ENCODE data around the gene C10orf95.

DNA sequence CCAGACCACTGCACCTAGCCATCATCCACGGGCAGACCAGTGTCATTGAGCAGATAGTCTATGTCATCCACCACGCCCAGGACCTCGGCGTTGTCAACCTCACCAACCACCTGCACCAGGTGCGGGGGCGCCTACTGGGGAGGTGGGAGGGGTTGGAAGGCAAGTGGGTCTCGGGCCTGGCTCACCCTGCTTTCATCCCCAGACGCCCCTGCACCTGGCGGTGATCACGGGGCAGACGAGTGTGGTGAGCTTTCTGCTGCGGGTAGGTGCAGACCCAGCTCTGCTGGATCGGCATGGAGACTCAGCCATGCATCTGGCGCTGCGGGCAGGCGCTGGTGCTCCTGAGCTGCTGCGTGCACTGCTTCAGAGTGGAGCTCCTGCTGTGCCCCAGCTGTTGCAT, 51.3 kb downstream of the C10orf95 start:
- TF ChIP-seq, protein P1, sequence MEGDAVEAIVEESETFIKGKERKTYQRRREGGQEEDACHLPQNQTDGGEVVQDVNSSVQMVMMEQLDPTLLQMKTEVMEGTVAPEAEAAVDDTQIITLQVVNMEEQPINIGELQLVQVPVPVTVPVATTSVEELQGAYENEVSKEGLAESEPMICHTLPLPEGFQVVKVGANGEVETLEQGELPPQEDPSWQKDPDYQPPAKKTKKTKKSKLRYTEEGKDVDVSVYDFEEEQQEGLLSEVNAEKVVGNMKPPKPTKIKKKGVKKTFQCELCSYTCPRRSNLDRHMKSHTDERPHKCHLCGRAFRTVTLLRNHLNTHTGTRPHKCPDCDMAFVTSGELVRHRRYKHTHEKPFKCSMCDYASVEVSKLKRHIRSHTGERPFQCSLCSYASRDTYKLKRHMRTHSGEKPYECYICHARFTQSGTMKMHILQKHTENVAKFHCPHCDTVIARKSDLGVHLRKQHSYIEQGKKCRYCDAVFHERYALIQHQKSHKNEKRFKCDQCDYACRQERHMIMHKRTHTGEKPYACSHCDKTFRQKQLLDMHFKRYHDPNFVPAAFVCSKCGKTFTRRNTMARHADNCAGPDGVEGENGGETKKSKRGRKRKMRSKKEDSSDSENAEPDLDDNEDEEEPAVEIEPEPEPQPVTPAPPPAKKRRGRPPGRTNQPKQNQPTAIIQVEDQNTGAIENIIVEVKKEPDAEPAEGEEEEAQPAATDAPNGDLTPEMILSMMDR (IDR thresholded peaks at IDR 0.05; ENCODE audit: low read depth, low read length, poor library complexity, severe bottlenecking), result no peak
- TF ChIP-seq EZH2phosphoT487 (IDR thresholded peaks at IDR 0.05; ENCODE audit: borderline replicate concordance, low read length), result no peak

All from DOHH2 (cell line).